ENCODE results near the gene LMO1. TPM values are rescaled to one million over a fixed set of nuclear protein-coding genes. Genes with fewer than 3 reads are reported as not detected.

Gene LMO1
- total RNA-seq, 1 donor from 2014 or later: 1.8 TPM

- TF ChIP-seq CTCF (conservative IDR thresholded peaks at IDR 0.05): no peak
- peaks cover 68% of the 10 kb centered on the region for H3K27me3 Mint-ChIP-seq (ENCODE audit: low read depth)
- H3K9me3 Mint-ChIP-seq: no peaks in the 10 kb centered on the region
- H3K27ac Mint-ChIP-seq (ENCODE audit: unreplicated experiment): no peak overlapping the region
- peaks cover 8% of the 10 kb centered on the region for H3K4me1 Mint-ChIP-seq
- no peaks in the 10 kb centered on the region for H3K36me3 Mint-ChIP-seq (ENCODE audit: low read depth)
- H3K4me3 Mint-ChIP-seq: peak overlapping the region; percentile 82
- peak; percentile 60 for DNase-seq (ENCODE audit: low read depth, low spot score)
These were observed 1.0 kb downstream of the LMO1 start for GRCh38 chr11:8262552-8263108.

- Mint-ChIP-seq H3K36me3 (ENCODE audit: low read depth) (no peaks in the 10 kb centered on the region), H3K27me3 (ENCODE audit: low read depth) (peaks cover 62% of the 10 kb centered on the region), H3K9me3 (no peaks in the 10 kb centered on the region), H3K27ac (ENCODE audit: unreplicated experiment) (no peak overlapping the region), H3K4me3 (peak overlapping the region; percentile 82), H3K4me1 (peaks cover 8% of the 10 kb centered on the region)
- TF ChIP-seq CTCF (conservative IDR thresholded peaks at IDR 0.05): no peak
- DNase-seq (ENCODE audit: low read depth, low spot score): no peak
These were observed 1.6 kb downstream of the LMO1 start for GRCh38 chr11:8261921-8262551.

- no peak for TF ChIP-seq CTCF (conservative IDR thresholded peaks at IDR 0.05)
- Mint-ChIP-seq H3K4me3 (peak overlapping the region; percentile 74), H3K36me3 (ENCODE audit: low read depth) (no peaks in the 10 kb centered on the region), H3K4me1 (peaks cover 8% of the 10 kb centered on the region), H3K27me3 (ENCODE audit: low read depth) (peaks cover 55% of the 10 kb centered on the region), H3K9me3 (no peaks in the 10 kb centered on the region), H3K27ac (ENCODE audit: unreplicated experiment) (no peak overlapping the region)
- DNase-seq (ENCODE audit: low read depth, low spot score): no peak
These were observed 2.4 kb downstream of the LMO1 start for GRCh38 chr11:8261291-8261690.

GRCh38 chr11:8260202-8260966 lies 3.3 kb downstream of the LMO1 start:
- Mint-ChIP-seq H3K36me3 (ENCODE audit: low read depth) (no peaks in the 10 kb centered on the region), H3K9me3 (no peaks in the 10 kb centered on the region), H3K4me3 (peak overlapping the region; percentile 31), H3K4me1 (peaks cover 8% of the 10 kb centered on the region), H3K27ac (ENCODE audit: unreplicated experiment) (no peak overlapping the region), H3K27me3 (ENCODE audit: low read depth) (peaks cover 45% of the 10 kb centered on the region)
- no peak for TF ChIP-seq CTCF (conservative IDR thresholded peaks at IDR 0.05)
- DNase-seq (ENCODE audit: low read depth, low spot score): no peak

- Mint-ChIP-seq H3K4me1 (peaks cover 8% of the 10 kb centered on the region), H3K9me3 (no peaks in the 10 kb centered on the region), H3K4me3 (peak overlapping the region; percentile 44), H3K36me3 (ENCODE audit: low read depth) (no peaks in the 10 kb centered on the region), H3K27me3 (ENCODE audit: low read depth) (peaks cover 36% of the 10 kb centered on the region), H3K27ac (ENCODE audit: unreplicated experiment) (no peak overlapping the region)
- no peak for DNase-seq (ENCODE audit: low read depth, low spot score)
- no peak for TF ChIP-seq CTCF (conservative IDR thresholded peaks at IDR 0.05)
These were observed 4.2 kb downstream of the LMO1 start for GRCh38 chr11:8259306-8259959.

All from neural crest cell (in vitro differentiated cells).